ENCODE measurements around the gene UBE2E2. TPM values are rescaled to one million over a fixed set of nuclear protein-coding genes. Genes with fewer than 3 reads are reported as not detected.

Gene UBE2E2
- polyA plus RNA-seq, 1 experiment, result 41.9 TPM

DNA sequence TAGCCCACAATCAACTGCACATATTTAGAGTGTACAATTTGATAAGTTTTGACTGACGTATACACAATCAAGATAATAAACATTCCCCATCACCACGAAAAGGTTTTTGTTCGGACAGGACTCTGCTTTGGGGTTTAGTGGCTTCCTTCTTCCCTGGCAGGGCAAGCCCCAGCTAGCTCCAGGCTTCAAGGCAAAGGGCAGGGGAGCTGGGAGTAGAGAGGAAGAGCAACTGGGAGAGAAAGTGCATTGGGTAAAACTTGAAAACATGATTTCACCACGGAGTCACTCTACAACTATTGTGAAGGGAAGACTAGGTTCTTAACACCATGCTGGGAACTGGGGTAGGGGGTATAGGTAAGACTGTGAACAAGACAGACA is 417.5 kb downstream of the UBE2E2 start:
- POLR2A ChIA-PET, result no interaction called here
- Histone ChIP-seq H3K36me3 (ENCODE audit: control insufficient read depth, insufficient read depth, low read length) (no peaks in the 10 kb centered on the region), H3K27me3 (ENCODE audit: control insufficient read depth, insufficient read depth, low read length) (no peaks in the 10 kb centered on the region), H3K4me3 (ENCODE audit: low read depth, low read length) (no peak overlapping the region)
- CTCF ChIA-PET, result no interaction called here
- DNase-seq (ENCODE audit: low read depth), result no peak
- TF ChIP-seq, protein P1, sequence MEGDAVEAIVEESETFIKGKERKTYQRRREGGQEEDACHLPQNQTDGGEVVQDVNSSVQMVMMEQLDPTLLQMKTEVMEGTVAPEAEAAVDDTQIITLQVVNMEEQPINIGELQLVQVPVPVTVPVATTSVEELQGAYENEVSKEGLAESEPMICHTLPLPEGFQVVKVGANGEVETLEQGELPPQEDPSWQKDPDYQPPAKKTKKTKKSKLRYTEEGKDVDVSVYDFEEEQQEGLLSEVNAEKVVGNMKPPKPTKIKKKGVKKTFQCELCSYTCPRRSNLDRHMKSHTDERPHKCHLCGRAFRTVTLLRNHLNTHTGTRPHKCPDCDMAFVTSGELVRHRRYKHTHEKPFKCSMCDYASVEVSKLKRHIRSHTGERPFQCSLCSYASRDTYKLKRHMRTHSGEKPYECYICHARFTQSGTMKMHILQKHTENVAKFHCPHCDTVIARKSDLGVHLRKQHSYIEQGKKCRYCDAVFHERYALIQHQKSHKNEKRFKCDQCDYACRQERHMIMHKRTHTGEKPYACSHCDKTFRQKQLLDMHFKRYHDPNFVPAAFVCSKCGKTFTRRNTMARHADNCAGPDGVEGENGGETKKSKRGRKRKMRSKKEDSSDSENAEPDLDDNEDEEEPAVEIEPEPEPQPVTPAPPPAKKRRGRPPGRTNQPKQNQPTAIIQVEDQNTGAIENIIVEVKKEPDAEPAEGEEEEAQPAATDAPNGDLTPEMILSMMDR (IDR thresholded peaks at IDR 0.05; ENCODE audit: insufficient read depth, low read depth, low read length), result no peak

DNA sequence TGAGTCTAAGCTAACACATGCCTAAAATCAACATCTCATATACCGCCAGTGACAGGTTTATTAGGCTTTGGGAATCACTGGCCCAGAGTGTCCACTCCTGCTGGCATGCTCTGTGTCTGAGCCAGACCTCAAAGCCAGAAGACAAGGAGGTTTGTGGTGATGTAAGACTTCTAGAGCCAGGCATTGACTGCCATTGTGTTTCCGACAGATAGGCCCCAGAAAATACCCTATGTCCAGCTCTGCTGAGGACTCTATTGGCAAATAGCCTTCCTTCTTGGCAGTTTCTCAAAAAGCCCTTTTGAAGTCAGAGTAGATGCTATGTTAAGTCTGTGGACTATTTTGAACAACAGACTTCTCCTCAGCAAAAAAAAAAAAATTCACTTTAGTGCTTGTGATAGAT is 420.7 kb downstream of the UBE2E2 start:
- no peak for DNase-seq (ENCODE audit: low read depth)
- TF ChIP-seq, protein P1 (IDR thresholded peaks at IDR 0.05; ENCODE audit: insufficient read depth, low read depth, low read length), result no peak

DNA sequence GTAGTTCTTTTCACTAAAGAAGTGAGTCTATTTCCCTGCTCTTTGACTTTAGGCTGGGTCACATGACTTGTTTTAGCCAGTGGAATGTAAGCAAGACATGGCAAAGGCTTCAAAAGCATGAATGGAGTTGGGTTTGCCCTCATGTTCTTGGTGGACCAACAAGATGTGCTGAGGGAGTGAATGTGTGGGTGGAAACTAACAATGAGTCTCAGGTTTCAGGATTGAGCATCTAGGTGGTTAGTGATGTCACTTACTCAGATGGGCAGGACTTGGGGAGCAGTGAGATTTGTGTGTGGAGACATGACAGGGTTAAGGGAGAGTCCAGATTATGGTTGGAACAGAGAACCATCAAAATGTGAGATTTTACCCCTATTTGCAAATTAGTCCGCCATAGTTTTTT is 421.2 kb downstream of the UBE2E2 start:
- Histone ChIP-seq H3K36me3 (ENCODE audit: control insufficient read depth, insufficient read depth, low read length) (no peaks in the 10 kb centered on the region), H3K27me3 (ENCODE audit: control insufficient read depth, insufficient read depth, low read length) (no peaks in the 10 kb centered on the region), H3K4me3 (ENCODE audit: low read depth, low read length) (no peak overlapping the region)
- DNase-seq (ENCODE audit: low read depth), result no peak
- POLR2A ChIA-PET, result no interaction called here
- TF ChIP-seq, protein P1 (IDR thresholded peaks at IDR 0.05; ENCODE audit: insufficient read depth, low read depth, low read length), result no peak
- CTCF ChIA-PET, result interaction anchor here (1.1 kb wide), 1 partner anchor 16 kb away, joined by 4 read pairs; no protein-coding TSS in a partner anchor

More for the DNA sequence above, 420.7 kb downstream of the UBE2E2 start:
- ChIA-PET POLR2A (no interaction called here), CTCF (no interaction called here)
- Histone ChIP-seq H3K27me3 (ENCODE audit: control insufficient read depth, insufficient read depth, low read length) (no peaks in the 10 kb centered on the region), H3K36me3 (ENCODE audit: control insufficient read depth, insufficient read depth, low read length) (no peaks in the 10 kb centered on the region), H3K4me3 (ENCODE audit: low read depth, low read length) (no peak overlapping the region)

DNA sequence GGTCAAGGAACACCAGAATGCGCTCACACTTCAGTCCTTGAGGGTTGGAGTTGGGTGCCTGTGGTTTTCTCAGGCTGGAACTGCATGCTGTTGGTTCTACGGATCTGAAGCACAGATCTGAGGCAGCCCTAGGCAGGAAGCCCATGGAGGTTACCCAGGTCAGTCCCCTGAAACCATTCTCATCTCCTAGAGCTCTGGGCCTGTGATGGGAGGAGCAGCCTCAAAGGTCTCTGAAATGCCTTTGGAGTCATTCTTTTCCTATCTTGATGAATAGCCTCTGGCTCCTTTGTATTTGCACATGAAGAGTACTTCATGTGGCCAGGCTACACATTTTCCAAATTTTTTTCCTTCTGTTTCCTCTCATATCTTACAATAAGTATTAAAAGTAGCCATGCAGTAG is 423.3 kb downstream of the UBE2E2 start:
- Histone ChIP-seq H3K4me3 (ENCODE audit: low read depth, low read length) (no peak overlapping the region), H3K27me3 (ENCODE audit: control insufficient read depth, insufficient read depth, low read length) (no peaks in the 10 kb centered on the region), H3K36me3 (ENCODE audit: control insufficient read depth, insufficient read depth, low read length) (no peaks in the 10 kb centered on the region)
- TF ChIP-seq, protein P1 (IDR thresholded peaks at IDR 0.05; ENCODE audit: insufficient read depth, low read depth, low read length), result no peak
- DNase-seq (ENCODE audit: low read depth), result no peak
- CTCF ChIA-PET, result no interaction called here
- POLR2A ChIA-PET, result no interaction called here

- CTCF ChIA-PET, result interaction anchor here (1.6 kb wide), 1 partner anchor 10 kb away, joined by 3 read pairs; no protein-coding TSS in a partner anchor
- TF ChIP-seq, protein P1 (IDR thresholded peaks at IDR 0.05; ENCODE audit: insufficient read depth, low read depth, low read length), result no peak
- POLR2A ChIA-PET, result no interaction called here
- H3K36me3 ChIP-seq (ENCODE audit: control insufficient read depth, insufficient read depth, low read length), result no peaks in the 10 kb centered on the region
- no peak for DNase-seq (ENCODE audit: low read depth)
- H3K4me3 ChIP-seq (ENCODE audit: low read depth, low read length), result no peak overlapping the region
- no peaks in the 10 kb centered on the region for H3K27me3 ChIP-seq (ENCODE audit: control insufficient read depth, insufficient read depth, low read length)
These were observed 426.2 kb downstream of the UBE2E2 start for GRCh38 chr3:23629181-23629894.
